GM10266 (cell line): ENCODE results near the gene AGPAT3.

Source experiments
- DNase-seq: peaks from one replicate; pipeline ENCODE4 v3.0.0; 2012; ENCODE audit errors: extremely low spot score
- CTCF ChIP-seq: IDR thresholded peaks from 2 replicates; pipeline ENCODE4 v1.5.1; 2012; ENCODE audit warnings: mild to moderate bottlenecking, low read depth; ENCODE audit not compliant: control insufficient read depth, insufficient read depth; ENCODE audit errors: missing control alignments

AGPAT3 gene

GRCh38 chr21:43995521-43996105 is 130.6 kb downstream of the AGPAT3 start:
- TF ChIP-seq CTCF, result no peak
- DNase-seq, result no peak

- no peak for DNase-seq
- no peak for TF ChIP-seq CTCF
Measured at GRCh38 chr21:43997766-43998742, 133.0 kb downstream of the AGPAT3 start.

GRCh38 chr21:44000360-44000759 is 135.3 kb downstream of the AGPAT3 start:
- no peak for DNase-seq

GRCh38 chr21:44002511-44002910 is 137.5 kb downstream of the AGPAT3 start:
- TF ChIP-seq CTCF, result no peak
- DNase-seq, result no peak

More at GRCh38 chr21:44000360-44000759, 135.3 kb downstream of the AGPAT3 start:
- no peak for TF ChIP-seq CTCF

- DNase-seq, result no peak
- TF ChIP-seq CTCF, result no peak
Measured at GRCh38 chr21:44003307-44003966, 138.4 kb downstream of the AGPAT3 start.

GRCh38 chr21:44005071-44005470 is 140.0 kb downstream of the AGPAT3 start:
- no peak for DNase-seq
- TF ChIP-seq CTCF, result no peak
